ENCODE data around the gene VWA2. TPM values are rescaled to one million over a fixed set of nuclear protein-coding genes. Genes with fewer than 3 reads are reported as not detected.

VWA2 gene
- total RNA-seq, 2 donors from 2014 or later = not detected

DNA sequence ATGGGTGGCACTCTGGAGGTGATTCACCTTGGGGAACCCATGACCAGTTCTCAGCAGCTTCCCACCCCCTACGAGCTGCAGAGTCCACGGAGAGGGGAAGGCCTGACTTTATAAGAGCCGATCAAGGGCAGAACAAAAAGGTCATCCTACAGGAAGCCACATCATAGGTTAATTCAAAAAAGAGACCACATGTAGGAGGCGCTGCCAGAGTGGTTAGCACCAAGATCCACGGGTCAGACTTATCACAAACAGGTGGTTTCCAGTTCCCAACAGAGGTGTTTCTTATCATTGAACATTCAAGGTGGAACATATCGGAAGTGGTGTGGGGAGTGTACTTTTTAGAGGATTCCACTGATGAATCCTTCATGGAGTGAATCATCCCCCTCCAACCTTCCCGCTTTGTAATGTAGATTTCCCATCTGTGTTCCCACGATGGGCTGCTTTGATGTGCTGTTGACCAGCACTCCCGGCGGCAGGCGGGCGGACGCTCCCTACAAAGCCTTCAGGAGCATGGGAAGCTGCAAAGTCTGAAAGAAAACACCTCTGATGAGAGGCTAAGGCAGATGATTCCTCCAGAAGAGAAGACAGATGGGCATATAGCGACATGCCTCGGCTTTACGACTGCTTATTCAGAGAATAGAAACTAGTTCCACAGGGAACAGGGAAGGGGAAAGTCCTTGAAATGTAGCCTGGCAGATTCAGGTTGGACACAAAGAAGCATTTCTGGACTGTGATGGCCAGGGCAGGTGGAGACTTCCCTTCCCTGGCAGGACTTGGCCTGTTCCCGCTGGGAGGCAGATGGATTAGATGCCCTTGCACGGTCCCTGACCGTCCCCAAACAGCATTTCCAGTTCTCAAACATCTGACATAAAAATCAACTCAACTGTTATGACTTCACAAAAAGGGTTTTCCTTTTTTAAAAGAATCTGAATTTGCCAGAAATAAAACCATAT, 98.7 kb downstream of the VWA2 start:
- H3K4me3 Mint-ChIP-seq = no peak overlapping the region
- no peaks in the 10 kb centered on the region for H3K4me1 Mint-ChIP-seq
- no peaks in the 10 kb centered on the region for H3K36me3 Mint-ChIP-seq (ENCODE audit: low read depth)
- H3K27me3 Mint-ChIP-seq = no peaks in the 10 kb centered on the region
- H3K27ac Mint-ChIP-seq = peak overlapping the region; percentile 59
- peak; percentile 95 for ATAC-seq (replicated peaks)
- no peaks in the 10 kb centered on the region for H3K9me3 Mint-ChIP-seq

DNA sequence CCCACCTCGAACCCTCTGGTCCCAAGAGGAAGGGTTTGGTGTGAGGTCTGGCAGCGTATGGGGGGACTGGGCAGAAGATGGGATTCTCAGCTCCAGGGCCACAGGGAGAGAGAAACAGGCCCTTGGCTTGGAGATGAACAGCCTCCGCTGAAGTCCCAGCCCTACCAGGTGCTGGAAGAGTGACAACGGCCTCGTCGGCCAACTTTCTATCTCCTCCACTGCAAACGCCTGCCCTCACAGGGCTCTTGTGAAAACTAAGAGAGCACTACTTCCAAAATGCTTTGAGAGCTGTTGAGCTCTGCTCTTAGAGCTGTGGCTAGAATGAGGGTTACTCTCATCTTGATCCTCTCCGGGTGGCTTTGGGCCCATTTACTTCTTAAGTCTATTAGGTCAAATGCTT, 101.8 kb downstream of the VWA2 start:
- no peak for ATAC-seq (replicated peaks)
- no peak overlapping the region for H3K27ac Mint-ChIP-seq
- no peaks in the 10 kb centered on the region for H3K27me3 Mint-ChIP-seq
- H3K4me1 Mint-ChIP-seq = peaks cover 4% of the 10 kb centered on the region
- no peaks in the 10 kb centered on the region for H3K9me3 Mint-ChIP-seq
- no peak overlapping the region for H3K4me3 Mint-ChIP-seq
- no peaks in the 10 kb centered on the region for H3K36me3 Mint-ChIP-seq (ENCODE audit: low read depth)

Other genes with a start within 250 kb of the VWA2 start
- gene ADRB1, start 195.4 kb upstream of the VWA2 start, total RNA-seq = not detected
- gene CCDC186, start 65.1 kb upstream of the VWA2 start, total RNA-seq = 10 to 100 TPM; 10.8 to 14.8 TPM
- under 1 TPM; 0.09 to 0.48 TPM for gene TDRD1, start 59.9 kb upstream of the VWA2 start, total RNA-seq
- 1 to 10 TPM; 1.1 to 1.7 TPM for gene AFAP1L2, start 165.2 kb downstream of the VWA2 start, total RNA-seq